SK-N-SH (cell line): Measurements from ENCODE around the gene TBC1D13. TPM values are rescaled to one million over a fixed set of nuclear protein-coding genes. Genes with fewer than 3 reads are reported as not detected.

ENCODE experiments used
- CTCF ChIA-PET: fragments of 300-600, 350-600 bp; formaldehyde crosslinking; extraction: SDS; loops from one replicate; lab custom pipeline; 2021; lab: Yijun Ruan, JAX
- POLR2A ChIA-PET: fragments of 350-600 bp; sonication (Branson Sonifier 250); formaldehyde crosslinking; extraction: SDS; loops from one replicate; lab custom pipeline; 2020; ENCODE audit warnings: antibody characterized with exemption, inconsistent platforms; lab: Yijun Ruan, JAX
- DNase-seq: peaks from one replicate; pipeline ENCODE4 v3.0.0; 2012
- H2AFZ ChIP-seq: fragments of 200-600 bp; sonication (generic); 2 replicates; pipeline ENCODE4 v1.8.1; 2016; ENCODE audit warnings: antibody characterized with exemption, mild to moderate bottlenecking, low read depth
- H3F3A ChIP-seq: fragments of 200-600 bp; sonication (generic); replicated peaks from 2 replicates; pipeline ENCODE3; 2016; ENCODE audit warnings: antibody characterized with exemption, mild to moderate bottlenecking; ENCODE audit not compliant: insufficient read depth
- H3K27ac ChIP-seq, 2 experiments: fragments of 200-500 bp in 1 of 2; fragments of 200-600 bp in 1 of 2; sonication (Bioruptor generic) in 1 of 2; sonication (generic), shearing (Covaris generic) in 1 of 2; 2 replicates each; pipeline versions ENCODE4 v1.5.1 to v1.6.1; 2014 to 2016; ENCODE audit warnings: low read depth in 2 of 2, inconsistent platforms in 1 of 2, low read length in 1 of 2, mild to moderate bottlenecking in 1 of 2, mixed read lengths in 1 of 2
- H3K27me3 ChIP-seq: fragments of 200-600 bp; sonication (generic), shearing (Covaris generic); 2 replicates; pipeline ENCODE4 v1.6.1; 2016; ENCODE audit warnings: mixed run types; ENCODE audit not compliant: insufficient read depth
- H3K36me3 ChIP-seq, 2 experiments: fragments of 200-500 bp in 1 of 2; fragments of 200-600 bp in 1 of 2; sonication (Bioruptor generic) in 1 of 2; sonication (generic) in 1 of 2; replicated peaks in 1 of 2; 2 replicates each; pipeline versions ENCODE3 to v1.5.1; 2014 to 2016; ENCODE audit warnings: low read length in 1 of 2, mild to moderate bottlenecking in 1 of 2; ENCODE audit not compliant: insufficient read depth in 2 of 2, control insufficient read depth in 1 of 2
- H3K4me1 ChIP-seq, 2 experiments: fragments of 200-500 bp in 1 of 2; fragments of 200-600 bp in 1 of 2; sonication (Bioruptor generic) in 1 of 2; sonication (generic), shearing (Covaris generic) in 1 of 2; 2 replicates each; pipeline versions ENCODE4 v1.5.1 to v1.6.1; 2014 to 2016; ENCODE audit warnings: low read depth in 1 of 2, low read length in 1 of 2, mixed run types in 1 of 2; ENCODE audit not compliant: insufficient read depth in 2 of 2, control insufficient read depth in 1 of 2
- H3K4me2 ChIP-seq: fragments of 200-600 bp; sonication (generic), shearing (Covaris generic); 2 replicates; pipeline ENCODE4 v1.6.1; 2017; ENCODE audit warnings: mixed run types
- H3K4me3 ChIP-seq, 2 experiments: fragments of 200-500 bp in 1 of 2; fragments of 200-600 bp in 1 of 2; sonication (Bioruptor generic) in 1 of 2; sonication (generic), shearing (Covaris generic) in 1 of 2; 2 replicates each; pipeline versions ENCODE4 v1.5.1 to v1.8.1; 2014 to 2016; ENCODE audit warnings: low read depth in 2 of 2, inconsistent platforms in 1 of 2, low read length in 1 of 2, mild to moderate bottlenecking in 1 of 2, mixed read lengths in 1 of 2, moderate library complexity in 1 of 2
- H3K79me2 ChIP-seq: fragments of 200-600 bp; sonication (generic); 2 replicates; pipeline ENCODE4 v1.8.1; 2017; ENCODE audit warnings: mild to moderate bottlenecking; ENCODE audit not compliant: insufficient read depth
- H3K9ac ChIP-seq: fragments of 200-600 bp; sonication (generic); 2 replicates; pipeline ENCODE4 v1.6.1; 2017; ENCODE audit warnings: mixed run types
- H3K9me2 ChIP-seq: fragments of 200-600 bp; sonication (generic); 2 replicates; pipeline ENCODE4 v1.6.1; 2017; ENCODE audit warnings: mixed run types
- H3K9me3 ChIP-seq: fragments of 200-600 bp; sonication (generic); 2 replicates; pipeline ENCODE4 v1.6.1; 2017; ENCODE audit warnings: mixed run types, mild to moderate bottlenecking, moderate library complexity
- H4K20me1 ChIP-seq: fragments of 200-600 bp; sonication (generic); 2 replicates; pipeline ENCODE4 v1.6.1; 2017; ENCODE audit warnings: mild to moderate bottlenecking, mixed run types; ENCODE audit not compliant: insufficient read depth
- EP300 ChIP-seq, 2 experiments: IDR thresholded peaks; 2 replicates each; pipeline versions ENCODE4 v1.4.0 to v1.6.1; 2012; ENCODE audit warnings: borderline replicate concordance in 1 of 2, low read depth in 1 of 2, low read length in 1 of 2
- FOXM1 ChIP-seq: IDR thresholded peaks from 2 replicates; pipeline ENCODE4 v1.4.0; 2012; ENCODE audit warnings: low read depth, mild to moderate bottlenecking
- GABPA ChIP-seq: IDR thresholded peaks from 2 replicates; pipeline ENCODE4 v1.4.0; 2012; ENCODE audit warnings: low read depth, mild to moderate bottlenecking
- GATA2 ChIP-seq: sonication (generic); formaldehyde crosslinking; IDR thresholded peaks from 2 replicates; pipeline ENCODE4 v1.5.0; 2020; ENCODE audit warnings: mild to moderate bottlenecking, missing genetic modification reagents
- JUND ChIP-seq: IDR thresholded peaks from 2 replicates; pipeline ENCODE4 v1.4.0; 2012
- MEF2A ChIP-seq: IDR thresholded peaks from 2 replicates; pipeline ENCODE4 v1.4.0; 2012; ENCODE audit warnings: low read depth, borderline replicate concordance
- MXI1 ChIP-seq: IDR thresholded peaks from 2 replicates; pipeline ENCODE4 v1.6.1; 2012; ENCODE audit warnings: mild to moderate bottlenecking, low read depth, low read length, improper control_type of control experiment
- NFIC ChIP-seq: IDR thresholded peaks from 2 replicates; pipeline ENCODE4 v1.4.0; 2012; ENCODE audit warnings: borderline replicate concordance
- POLR2AphosphoS5 ChIP-seq: IDR thresholded peaks from 2 replicates; pipeline ENCODE4 v1.6.1; 2012; ENCODE audit warnings: low read depth, low read length
- RAD21 ChIP-seq: IDR thresholded peaks from 2 replicates; pipeline ENCODE4 v1.6.1; 2012; ENCODE audit warnings: mild to moderate bottlenecking, low read length
- RCOR1 ChIP-seq: fragments of 150-350 bp; IDR thresholded peaks from 2 replicates; pipeline ENCODE4 v1.6.1; 2017; ENCODE audit warnings: antibody characterized with exemption, low read length
- SMC3 ChIP-seq: IDR thresholded peaks from 2 replicates; pipeline ENCODE4 v1.6.1; 2012; ENCODE audit warnings: low read depth, low read length, improper control_type of control experiment
- TAF1 ChIP-seq: IDR thresholded peaks from 2 replicates; pipeline ENCODE4 v1.6.1; 2012; ENCODE audit warnings: low read depth, mild to moderate bottlenecking, low read length, moderate library complexity, borderline replicate concordance
- TCF12 ChIP-seq: IDR thresholded peaks from 2 replicates; pipeline ENCODE4 v1.4.0; 2012
- YY1 ChIP-seq: IDR thresholded peaks from 2 replicates; pipeline ENCODE4 v1.4.0; 2012; ENCODE audit warnings: low read depth, mild to moderate bottlenecking
- WGBS: methylation state at CpG from one replicate; pipeline ENCODE4 v1.1.6; 2017; ENCODE audit warnings: low lambda C conversion rate; 5-methylcytosine and 5-hydroxymethylcytosine counted together
- polyA plus RNA-seq, 3 experiments: library from polyadenylated mRNA; depleted of rRNA; stranded (reverse); fragments of >200 nt; gene quantifications; 2 replicates each; pipeline ENCODE4 v1.2.3, GENCODE V29; 2012
- TF ChIP-seq, protein P1 (sequence below): fragments of 200-600 bp; sonication (generic); IDR thresholded peaks from 2 replicates; pipeline ENCODE4 v1.6.1; 2017; ENCODE audit warnings: antibody characterized with exemption, mild to moderate bottlenecking, moderate library complexity
- TF ChIP-seq, protein P2 (sequence below): IDR thresholded peaks from 2 replicates; pipeline ENCODE4 v1.4.0; 2012; ENCODE audit warnings: low read depth, borderline replicate concordance
- TF ChIP-seq, protein P3 (sequence below): IDR thresholded peaks from 2 replicates; pipeline ENCODE4 v1.4.0; 2012; ENCODE audit warnings: low read depth, borderline replicate concordance

The TBC1D13 gene
- polyA plus RNA-seq, 1 of the 3 experiments (the other 2 are of a cell fraction) = 19.1 TPM

DNA sequence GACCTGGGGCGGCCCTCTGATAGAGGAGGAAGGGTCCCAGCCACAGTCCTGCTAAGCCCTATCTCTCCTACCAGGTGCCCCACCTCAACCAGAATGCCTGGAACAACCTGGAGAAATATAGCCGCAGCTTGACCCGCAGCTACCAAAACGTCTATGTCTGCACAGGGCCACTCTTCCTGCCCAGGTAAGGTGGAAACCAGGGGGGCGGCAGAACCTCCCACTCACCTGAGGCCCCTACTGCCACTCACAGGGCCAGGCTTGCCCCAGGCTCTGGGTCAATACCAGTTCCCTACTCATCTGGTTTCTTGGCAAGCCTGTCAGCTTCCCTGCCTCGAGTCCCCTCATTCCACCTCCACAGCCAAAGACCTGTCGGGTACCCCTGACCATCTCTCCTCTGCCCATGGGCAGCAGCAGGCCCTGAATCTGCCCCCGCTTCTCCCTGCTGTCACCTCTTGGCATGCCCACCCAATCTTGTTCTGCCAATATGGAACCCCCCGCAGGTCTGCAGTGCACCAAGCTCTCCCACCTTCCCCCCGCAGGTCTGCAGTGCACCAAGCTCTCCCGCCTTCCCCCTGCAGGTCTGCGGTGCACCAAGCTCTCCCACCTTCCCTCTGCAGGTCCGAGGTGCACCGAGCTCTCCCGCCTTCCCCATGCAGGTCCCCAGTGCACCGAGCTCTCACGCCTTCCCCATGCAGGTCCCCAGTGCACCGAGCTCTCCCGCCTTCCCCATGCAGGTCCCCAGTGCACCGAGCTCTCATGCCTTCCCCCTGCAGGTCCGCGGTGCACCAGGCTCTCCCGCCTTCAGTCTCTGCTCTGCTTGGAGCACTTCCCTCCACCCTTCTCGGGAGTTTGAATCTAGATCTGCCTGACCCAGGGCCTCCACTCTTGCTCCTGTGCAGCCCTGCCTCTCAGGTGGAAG is 33.9 kb downstream of the TBC1D13 start (continued):
- TF ChIP-seq GABPA (no peak), RAD21 (no peak), FOXM1 (no peak)
- TF ChIP-seq, protein P1, sequence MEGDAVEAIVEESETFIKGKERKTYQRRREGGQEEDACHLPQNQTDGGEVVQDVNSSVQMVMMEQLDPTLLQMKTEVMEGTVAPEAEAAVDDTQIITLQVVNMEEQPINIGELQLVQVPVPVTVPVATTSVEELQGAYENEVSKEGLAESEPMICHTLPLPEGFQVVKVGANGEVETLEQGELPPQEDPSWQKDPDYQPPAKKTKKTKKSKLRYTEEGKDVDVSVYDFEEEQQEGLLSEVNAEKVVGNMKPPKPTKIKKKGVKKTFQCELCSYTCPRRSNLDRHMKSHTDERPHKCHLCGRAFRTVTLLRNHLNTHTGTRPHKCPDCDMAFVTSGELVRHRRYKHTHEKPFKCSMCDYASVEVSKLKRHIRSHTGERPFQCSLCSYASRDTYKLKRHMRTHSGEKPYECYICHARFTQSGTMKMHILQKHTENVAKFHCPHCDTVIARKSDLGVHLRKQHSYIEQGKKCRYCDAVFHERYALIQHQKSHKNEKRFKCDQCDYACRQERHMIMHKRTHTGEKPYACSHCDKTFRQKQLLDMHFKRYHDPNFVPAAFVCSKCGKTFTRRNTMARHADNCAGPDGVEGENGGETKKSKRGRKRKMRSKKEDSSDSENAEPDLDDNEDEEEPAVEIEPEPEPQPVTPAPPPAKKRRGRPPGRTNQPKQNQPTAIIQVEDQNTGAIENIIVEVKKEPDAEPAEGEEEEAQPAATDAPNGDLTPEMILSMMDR = no peak

DNA sequence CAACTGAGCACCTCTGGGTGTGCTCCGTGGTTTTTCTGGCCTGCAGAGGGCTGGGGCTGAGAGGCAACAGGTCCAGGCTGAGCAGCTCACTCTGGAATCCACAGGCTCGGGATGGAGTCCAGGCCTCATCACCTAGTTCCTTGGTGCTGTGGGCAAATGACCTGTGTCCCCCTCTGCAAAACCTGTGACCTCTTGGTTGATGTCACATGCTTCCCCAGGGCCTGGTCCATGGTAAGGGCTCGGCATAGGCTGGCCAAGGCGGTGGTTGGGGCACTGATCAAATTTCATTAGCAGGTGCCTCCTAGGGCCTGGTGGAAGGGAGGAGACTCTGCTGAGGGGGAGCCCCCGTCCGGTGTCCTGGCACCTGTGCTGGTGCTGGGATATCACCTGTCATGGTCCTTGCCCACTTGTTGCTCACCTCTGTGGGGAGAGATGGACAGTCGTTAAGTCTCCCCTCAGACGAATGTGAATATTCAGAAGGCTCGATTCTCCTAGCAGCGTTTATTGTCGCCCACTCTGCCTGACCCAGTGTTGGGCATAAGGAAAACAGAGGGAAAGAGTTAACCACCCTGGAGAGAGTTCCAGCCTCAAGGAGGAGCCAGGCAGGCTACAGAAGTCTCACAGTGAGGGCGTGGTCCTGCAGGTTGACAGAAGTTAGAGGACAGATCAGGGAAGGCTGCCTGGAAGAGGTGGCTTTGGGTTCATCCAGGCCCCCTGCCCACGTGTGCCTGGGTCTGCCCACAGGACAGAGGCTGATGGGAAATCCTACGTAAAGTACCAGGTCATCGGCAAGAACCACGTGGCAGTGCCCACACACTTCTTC is 34.7 kb downstream of the TBC1D13 start:
- ChIA-PET POLR2A (no interaction called here), CTCF (interaction anchor here (1.9 kb wide), 1 partner anchor 12 kb away, joined by 4 read pairs; no protein-coding TSS in a partner anchor)
- peaks cover 23% of the 10 kb centered on the region for H3F3A ChIP-seq
- H3K36me3 ChIP-seq = peaks cover 21 to 48% of the 10 kb centered on the region in 2 experiments
- no peaks in the 10 kb centered on the region for H3K9me2 ChIP-seq
- H3K79me2 ChIP-seq = peaks cover 5% of the 10 kb centered on the region; the same call in 1 of the 2 replicates
- no peaks in the 10 kb centered on the region for H3K27me3 ChIP-seq
- no peak overlapping the region for H3K27ac ChIP-seq
- peaks cover 0 to 17% of the 10 kb centered on the region in 2 experiments; a peak in 1 of 4 replicates for H3K4me1 ChIP-seq
- DNase-seq = no peak
- no peak overlapping the region for H2AFZ ChIP-seq
- peaks cover 6% of the 10 kb centered on the region; the same call in 1 of the 2 replicates for H4K20me1 ChIP-seq
- no peak overlapping the region for H3K4me3 ChIP-seq
- no peak overlapping the region for H3K4me2 ChIP-seq
- no peaks in the 10 kb centered on the region for H3K9me3 ChIP-seq
- TF ChIP-seq FOXM1 (no peak), MEF2A (no peak), POLR2AphosphoS5 (no peak), TCF12 (no peak)
- TF ChIP-seq, protein P2, sequence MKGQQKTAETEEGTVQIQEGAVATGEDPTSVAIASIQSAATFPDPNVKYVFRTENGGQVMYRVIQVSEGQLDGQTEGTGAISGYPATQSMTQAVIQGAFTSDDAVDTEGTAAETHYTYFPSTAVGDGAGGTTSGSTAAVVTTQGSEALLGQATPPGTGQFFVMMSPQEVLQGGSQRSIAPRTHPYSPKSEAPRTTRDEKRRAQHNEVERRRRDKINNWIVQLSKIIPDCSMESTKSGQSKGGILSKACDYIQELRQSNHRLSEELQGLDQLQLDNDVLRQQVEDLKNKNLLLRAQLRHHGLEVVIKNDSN = no peak
- no peak overlapping the region for H3K9ac ChIP-seq
- 95% methylated on average over 14 of the region's 16 CpGs for WGBS

DNA sequence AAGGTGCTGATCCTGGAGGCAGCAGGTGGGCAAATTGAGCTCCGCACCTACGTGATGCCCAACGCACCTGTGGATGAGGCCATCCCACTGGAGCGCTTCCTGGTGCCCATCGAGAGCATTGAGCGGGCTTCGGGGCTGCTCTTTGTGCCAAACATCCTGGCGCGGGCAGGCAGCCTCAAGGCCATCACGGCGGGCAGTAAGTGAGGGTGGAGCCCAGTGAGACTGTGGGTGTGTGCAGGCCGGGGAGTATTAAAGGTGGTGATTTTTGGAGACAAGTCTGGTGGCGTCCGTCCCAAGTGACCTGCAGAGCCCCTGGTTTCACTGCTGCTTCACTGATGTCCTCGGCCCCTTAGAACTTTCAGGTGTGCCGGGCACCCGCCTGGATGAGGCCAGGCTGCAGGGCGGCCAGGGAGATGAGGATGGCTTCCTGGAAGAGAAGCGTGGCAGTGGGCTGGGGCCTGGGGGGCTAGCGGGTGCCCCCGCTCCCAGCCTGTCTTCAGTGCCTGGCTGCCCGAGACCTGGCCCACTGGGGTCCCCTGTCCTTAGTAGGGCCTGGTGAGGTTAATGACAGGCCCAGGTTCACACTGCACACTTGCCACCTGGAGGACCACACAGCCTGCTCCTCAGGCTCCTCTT is 35.5 kb downstream of the TBC1D13 start:
- POLR2A ChIA-PET = no interaction called here
- H3K36me3 ChIP-seq = peaks cover 26 to 54% of the 10 kb centered on the region in 2 experiments
- WGBS = 93% methylated on average over 12 of the region's 22 CpGs
- no peak for TF ChIP-seq EP300 (IDR thresholded peaks at IDR 0.05; ENCODE audit: borderline replicate concordance in 1 of 2, low read depth in 1 of 2, low read length in 1 of 2)
- no peak for TF ChIP-seq JUND
- no peak for TF ChIP-seq MXI1
- TF ChIP-seq NFIC = no peak
- no peak for TF ChIP-seq MEF2A
- TF ChIP-seq YY1 = no peak
- no peak for TF ChIP-seq SMC3
- no peak for TF ChIP-seq GATA2
- TF ChIP-seq TAF1 = no peak
- TF ChIP-seq RCOR1 = no peak
- TF ChIP-seq, protein P2 = no peak
- TF ChIP-seq, protein P3, sequence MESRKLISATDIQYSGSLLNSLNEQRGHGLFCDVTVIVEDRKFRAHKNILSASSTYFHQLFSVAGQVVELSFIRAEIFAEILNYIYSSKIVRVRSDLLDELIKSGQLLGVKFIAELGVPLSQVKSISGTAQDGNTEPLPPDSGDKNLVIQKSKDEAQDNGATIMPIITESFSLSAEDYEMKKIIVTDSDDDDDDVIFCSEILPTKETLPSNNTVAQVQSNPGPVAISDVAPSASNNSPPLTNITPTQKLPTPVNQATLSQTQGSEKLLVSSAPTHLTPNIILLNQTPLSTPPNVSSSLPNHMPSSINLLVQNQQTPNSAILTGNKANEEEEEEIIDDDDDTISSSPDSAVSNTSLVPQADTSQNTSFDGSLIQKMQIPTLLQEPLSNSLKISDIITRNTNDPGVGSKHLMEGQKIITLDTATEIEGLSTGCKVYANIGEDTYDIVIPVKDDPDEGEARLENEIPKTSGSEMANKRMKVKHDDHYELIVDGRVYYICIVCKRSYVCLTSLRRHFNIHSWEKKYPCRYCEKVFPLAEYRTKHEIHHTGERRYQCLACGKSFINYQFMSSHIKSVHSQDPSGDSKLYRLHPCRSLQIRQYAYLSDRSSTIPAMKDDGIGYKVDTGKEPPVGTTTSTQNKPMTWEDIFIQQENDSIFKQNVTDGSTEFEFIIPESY = no peak

More for the DNA sequence above, 35.5 kb downstream of the TBC1D13 start:
- Histone ChIP-seq H2AFZ (no peak overlapping the region), H3K4me1 (peaks cover 0 to 17% of the 10 kb centered on the region in 2 experiments; a peak in 1 of 4 replicates), H3K79me2 (peaks cover 12% of the 10 kb centered on the region; the same call in 1 of the 2 replicates), H3K9me2 (no peaks in the 10 kb centered on the region), H3K27ac (no peak overlapping the region), H3K9ac (no peak overlapping the region), H3K4me3 (no peak overlapping the region), H3K4me2 (no peak overlapping the region), H3K9me3 (no peaks in the 10 kb centered on the region), H3K27me3 (no peaks in the 10 kb centered on the region), H4K20me1 (peaks cover 6% of the 10 kb centered on the region; the same call in 1 of the 2 replicates), H3F3A (peaks cover 23% of the 10 kb centered on the region)
- no peak for DNase-seq
- CTCF ChIA-PET = no interaction called here
